Lung microvascular endothelial cell (primary cell): ENCODE data around the gene PAX5. TPM values are rescaled to one million over a fixed set of nuclear protein-coding genes. Genes with fewer than 3 reads are reported as not detected.
"Not testable (repeated sequence)": the region's sequence is repeated elsewhere in the genome, so short reads cannot be mapped to it uniquely, and the experiment has no call there.

Source experiments
- DNase-seq, 2 donors: peaks; one replicate each; pipeline versions ENCODE4 v3.0.0 to v3.0.0-alpha.2; 2010; ENCODE audit warnings: low read depth in 2 of 2
- total RNA-seq: library from RNA; depleted of rRNA; stranded (reverse); fragments of >200 nt; gene quantifications from 2 replicates; pipeline ENCODE4 v1.2.1, GENCODE V29; 2014

Gene PAX5
- total RNA-seq, 1 donor from 2014 or later: not detected

- no peak for DNase-seq
These were observed 152.2 kb downstream of the PAX5 start for GRCh38 chr9:36881743-36882441.

DNA sequence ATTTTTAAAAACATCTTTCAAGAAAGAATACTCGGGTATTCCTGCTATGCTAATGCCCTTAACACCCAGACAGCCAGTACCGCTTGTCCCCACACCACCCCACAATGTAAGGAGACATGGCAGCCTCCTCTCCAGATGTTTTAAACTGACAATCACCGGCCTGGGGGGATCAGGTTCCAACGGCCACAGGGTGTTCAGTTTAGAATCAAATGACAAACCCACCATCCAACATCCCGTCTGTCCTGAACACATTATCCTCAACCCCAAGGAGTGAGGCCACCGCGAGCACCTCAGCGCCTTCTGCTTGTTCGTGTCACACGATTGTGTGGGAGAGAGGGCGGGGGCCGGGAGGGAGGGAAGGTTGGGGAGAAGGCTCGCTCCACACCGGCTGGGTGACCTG is 152.8 kb downstream of the PAX5 start:
- no peak for DNase-seq

DNA sequence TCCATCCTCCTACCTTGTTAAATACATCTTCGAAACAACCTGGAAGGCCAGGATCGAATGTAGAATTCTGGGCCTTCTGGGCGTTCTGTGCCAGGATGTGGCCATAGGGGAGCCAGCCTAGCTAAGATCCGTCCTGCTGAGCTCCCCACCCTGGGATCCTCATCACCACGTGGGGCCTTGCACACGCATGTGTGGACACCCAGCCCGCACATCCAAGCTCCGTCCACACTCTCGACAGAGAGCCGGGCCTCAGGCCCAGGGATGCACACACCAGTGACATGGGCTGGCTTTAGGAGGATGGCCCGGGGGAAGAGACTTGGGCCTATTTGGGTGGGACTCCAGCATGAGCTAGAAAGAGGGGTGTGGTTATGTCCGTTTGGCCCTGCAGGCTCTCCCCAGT is 154.0 kb downstream of the PAX5 start:
- DNase-seq: no peak

- no peak for DNase-seq
These were observed 154.8 kb downstream of the PAX5 start for GRCh38 chr9:36878986-36879982.

DNA sequence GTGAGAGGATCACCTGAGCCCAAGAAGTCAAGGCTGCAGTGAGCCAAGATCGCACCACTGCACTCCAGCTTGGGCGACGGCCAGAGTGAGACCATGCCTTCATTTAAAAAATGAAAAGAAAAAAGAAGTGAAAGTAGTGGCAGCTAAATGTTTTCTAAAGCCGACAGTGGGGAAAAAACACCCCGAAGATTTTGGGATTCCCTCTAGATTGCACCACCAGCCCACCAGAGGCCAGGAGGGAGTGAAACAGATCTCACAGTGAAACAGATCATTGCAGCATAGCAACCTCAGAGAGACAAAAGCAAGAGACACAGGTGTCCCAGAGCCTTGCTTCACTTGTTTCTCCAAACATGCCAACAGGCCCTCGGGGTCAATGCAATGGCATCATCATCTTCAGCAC is 156.8 kb downstream of the PAX5 start:
- no peak for DNase-seq

DNA sequence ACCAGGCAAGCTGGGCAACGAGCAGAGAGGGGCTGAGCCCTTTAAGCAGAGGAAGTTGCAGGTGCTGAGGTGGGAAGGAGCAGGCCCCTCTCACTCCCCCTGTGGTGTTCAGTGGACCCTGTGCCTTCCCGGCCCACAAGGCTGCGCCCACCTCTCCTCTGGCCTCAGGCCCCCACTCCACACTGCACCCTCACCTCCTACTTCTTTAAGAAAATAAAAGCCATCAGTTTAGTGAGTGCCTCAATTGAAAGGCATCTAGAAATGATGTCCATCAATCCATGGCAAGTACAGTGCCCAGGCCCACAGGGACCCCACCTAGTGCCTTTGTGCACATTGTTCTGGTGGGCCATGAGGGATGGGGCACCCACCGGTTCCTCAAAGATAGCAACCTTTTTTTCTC is 158.0 kb downstream of the PAX5 start:
- no peak for DNase-seq

DNA sequence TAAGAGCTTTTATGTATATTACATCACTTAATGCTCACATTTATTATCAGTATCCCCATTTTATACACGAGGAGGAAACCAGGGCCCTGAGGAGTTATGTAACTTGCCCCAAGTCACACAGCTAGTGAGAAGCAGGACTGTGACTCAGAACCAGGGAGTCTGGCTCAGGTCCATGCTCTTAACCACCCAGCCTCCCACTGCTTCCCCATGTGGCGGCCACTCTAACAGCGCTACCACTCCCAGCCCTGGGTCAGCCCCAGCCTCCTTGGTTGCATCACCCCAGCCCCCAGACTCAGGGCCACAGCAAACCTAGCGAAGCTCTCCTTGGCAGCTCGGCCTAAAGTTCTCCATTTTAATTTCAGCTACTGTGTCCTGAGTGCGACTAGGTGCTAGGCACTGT is 159.1 kb downstream of the PAX5 start:
- no peak for DNase-seq

GRCh38 chr9:36874261-36874660 is 159.8 kb downstream of the PAX5 start:
- no peak for DNase-seq

DNA sequence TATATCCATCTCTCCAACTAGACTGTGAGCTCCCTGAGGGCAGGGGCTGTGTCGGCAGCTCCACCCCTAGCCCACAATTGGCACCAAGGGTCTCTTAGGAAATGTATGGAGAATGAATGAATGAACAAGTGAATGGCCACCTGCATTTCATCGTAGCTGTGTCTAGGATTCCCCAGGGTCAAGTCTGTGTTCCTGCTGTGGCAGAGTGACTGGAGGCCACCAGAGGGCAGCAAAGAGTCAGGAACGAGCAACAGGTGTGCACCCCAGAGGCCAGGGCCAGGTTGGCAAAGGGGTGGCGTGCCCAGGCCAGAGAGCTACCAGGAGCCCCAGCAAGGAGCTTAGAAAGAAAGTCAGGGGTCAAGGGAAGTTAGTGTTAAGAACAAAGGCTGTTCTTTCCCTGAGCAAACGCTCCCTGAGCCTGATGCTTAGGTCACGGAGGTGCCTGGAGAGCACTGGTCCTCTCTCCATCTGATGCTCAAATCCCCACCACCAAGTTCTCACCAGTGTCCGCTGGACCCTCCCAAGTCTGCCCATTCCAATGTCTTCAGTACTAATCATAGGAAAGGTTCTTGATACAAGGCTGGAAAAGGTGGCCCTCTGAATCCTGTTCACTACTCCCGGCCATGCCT is 160.7 kb downstream of the PAX5 start:
- DNase-seq: peak; percentile 62 to 75

DNA sequence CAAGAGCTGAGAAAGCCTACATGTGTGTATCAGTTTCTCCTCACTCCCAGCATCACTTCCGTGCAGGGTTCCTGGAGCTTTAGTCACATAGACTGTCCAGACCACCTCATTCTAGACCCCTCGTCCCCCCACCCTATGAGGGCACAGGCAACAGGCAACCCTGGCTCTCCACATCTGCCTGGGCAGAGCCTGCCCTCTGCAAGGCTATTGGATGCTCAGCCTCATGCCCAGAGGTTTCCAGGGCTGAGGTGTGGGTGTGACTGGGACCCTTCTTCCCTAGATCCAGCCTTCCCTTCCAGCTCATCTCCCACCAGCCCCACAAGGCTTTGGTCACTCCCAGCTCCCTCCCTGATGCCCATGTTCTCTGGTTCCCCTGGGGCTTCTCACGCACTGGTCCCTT is 161.4 kb downstream of the PAX5 start:
- no peak for DNase-seq

GRCh38 chr9:36871606-36872005 is 162.5 kb downstream of the PAX5 start:
- no peak for DNase-seq

DNA sequence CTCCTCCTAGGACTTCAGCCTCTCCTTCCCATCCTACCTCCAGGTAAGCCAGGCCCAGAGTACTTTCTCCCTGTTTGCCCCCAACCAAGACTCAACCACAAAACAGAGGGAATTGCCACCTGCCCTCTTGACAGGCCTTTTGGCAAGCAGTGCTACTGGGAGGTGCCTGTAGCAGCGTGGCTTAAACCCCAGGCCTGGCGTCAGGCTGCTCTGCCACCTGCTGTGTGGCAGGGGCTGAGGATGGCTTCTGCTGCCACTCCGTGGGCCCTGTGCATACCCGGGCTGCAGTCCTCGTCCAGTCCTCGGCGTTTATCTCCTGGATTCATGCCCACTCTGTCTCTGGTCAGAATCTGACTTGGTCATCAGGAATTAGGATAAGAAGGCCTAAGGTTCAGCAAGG is 163.1 kb downstream of the PAX5 start:
- DNase-seq: no peak

- DNase-seq: not testable (repeated sequence)
These were observed 164.5 kb downstream of the PAX5 start for GRCh38 chr9:36869605-36870004.

- DNase-seq: no peak
These were observed 165.3 kb downstream of the PAX5 start for GRCh38 chr9:36868586-36869282.

DNA sequence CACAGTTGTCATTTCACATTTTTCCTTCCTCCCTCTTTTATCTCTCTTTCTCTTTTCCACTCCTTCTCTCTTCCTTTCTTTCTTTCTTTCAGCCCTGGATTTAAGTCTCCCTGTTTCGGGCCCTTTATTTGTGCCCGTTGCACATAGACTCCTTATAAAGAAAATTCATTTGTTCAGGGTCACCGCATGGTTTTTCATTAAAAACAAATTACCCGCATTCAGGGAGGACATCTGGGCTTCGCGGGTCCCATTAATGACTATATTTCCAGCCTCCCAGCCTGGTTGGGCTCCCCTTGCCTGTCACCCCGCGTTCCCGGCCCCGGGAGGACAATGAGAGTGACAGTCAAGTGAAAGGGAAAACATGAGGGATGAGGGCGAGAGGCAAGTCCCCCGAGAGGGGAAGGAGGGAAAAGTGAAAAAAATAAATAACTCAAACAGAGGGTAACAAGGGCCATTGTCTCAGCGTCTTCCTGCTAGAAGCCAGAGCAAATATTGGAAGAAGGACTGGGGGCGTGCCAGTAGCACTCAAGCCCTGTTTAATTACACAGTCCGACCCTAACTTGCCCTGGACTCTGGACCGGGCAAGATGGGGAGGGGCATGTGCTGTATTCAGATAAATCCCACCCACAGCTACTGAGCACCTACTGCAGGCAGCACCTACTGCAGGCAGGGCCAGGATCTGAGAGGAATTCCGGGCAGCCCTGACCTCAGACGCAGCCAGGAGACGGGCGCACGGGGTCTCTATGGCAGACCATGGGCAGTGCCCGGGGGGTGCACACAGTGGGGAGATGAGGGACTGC is 166.2 kb downstream of the PAX5 start:
- no peak for DNase-seq

GRCh38 chr9:36867241-36867640 is 166.8 kb downstream of the PAX5 start:
- DNase-seq: no peak

DNA sequence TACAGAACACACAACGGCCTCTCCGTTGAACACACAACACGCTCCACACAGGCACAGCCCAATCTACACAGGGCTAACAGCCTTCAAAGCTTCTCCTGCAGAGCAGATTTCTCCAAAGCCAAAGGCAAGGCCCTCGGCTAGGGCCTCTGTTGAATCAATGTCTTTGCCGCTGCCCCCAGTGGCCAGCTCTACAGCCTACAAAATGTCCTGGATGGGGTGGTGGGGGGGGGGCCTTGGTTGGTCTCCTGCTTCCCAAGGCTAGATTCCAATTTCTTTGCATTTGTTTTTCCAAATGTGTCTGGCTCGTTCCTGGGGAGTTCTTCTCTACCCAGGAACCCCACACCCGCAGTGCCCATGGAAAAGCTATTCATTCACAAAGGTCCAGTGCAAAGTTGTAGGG is 167.2 kb downstream of the PAX5 start:
- DNase-seq: no peak

DNA sequence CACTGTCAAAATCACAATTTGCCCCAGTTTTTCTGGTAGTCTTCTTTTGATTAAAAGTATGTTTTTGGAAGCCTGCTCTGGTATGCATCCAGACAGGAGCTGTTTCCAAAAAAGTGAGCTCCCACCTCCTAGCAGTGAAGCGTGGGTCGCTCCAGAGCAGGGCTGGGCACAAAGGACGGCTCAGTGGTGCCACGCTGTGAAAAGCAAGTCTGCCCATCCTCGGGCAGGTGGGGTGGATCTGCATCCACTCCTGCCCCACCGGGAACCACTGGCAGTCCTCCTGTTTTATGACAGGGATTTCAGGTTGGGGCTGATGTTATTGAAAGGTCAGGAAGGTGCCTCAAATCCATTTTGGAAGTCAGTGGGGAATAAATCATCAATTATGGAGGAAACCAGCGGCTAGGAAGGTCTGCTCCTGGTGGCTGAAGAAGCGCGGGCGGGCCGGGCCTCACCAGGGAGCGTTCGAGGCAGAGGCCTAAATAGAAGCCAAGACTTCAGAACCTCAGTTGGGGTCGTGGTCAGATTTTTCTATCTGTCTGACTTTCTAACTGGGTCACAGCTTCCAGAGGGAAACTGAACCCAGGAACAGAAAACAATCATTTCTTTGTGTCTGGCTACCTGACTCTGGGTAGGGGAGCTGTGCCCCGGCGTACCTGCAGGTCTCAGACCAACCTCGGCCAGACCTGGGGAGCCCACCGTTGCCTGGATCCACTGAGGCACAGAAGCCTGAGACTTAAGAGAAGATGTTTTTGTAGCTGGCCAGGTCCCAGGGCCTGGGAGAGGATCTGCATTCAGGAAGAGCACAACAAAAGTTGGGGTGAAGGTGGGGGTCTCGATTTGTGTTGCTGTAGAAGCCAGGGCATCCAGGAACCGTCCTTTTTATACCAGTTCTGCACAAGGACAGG is 168.1 kb downstream of the PAX5 start:
- no peak for DNase-seq

DNA sequence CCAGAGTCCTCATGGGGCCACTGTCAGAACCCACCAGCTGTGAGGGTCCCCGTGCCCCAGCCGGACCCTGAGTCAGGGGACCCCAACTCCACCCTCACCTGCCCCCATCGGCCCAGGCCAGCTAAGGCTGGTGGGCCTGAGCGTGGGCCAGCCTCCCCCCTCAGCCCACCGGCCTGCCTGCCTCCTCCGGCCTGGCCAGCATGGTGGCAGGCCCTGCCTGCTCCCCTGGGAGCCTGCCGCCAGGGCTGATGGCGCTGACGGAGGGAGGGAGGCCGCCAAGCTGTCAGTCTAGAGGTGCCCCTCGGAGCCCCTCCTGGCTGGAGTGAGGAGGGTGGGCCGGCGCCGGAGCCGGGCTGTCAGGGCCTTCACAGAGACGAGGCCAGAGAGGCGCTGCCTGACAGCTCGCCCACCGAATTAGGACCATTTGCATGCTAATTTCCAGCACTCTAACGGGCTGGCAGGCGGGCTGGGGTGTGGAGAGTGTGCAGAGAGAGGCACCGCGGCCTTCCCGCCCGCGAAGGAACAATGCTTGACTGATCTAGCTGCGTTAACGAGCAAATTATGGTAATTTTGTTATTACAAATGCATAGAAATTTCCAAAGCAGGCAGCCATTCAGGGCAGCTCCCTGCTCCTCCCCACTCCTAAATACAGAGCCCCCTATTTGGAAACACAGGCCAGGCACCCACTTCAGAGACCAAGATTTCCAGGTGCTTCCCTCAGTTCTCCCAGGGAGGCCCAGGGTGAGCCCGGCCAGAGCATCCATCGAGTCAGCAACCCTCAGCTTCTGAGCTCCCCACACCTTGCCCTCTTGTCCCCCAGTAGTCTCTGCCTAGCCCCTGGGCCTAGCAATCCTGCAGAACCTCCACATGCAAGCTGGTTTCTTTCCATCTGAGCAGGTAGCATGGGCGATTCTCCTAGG is 169.3 kb downstream of the PAX5 start:
- DNase-seq: no peak
